ENCODE measurements around the gene TIMP2.
"Not testable (repeated sequence)": the region's sequence is repeated elsewhere in the genome, so short reads cannot be mapped to it uniquely, and the experiment has no call there.

The TIMP2 gene

GRCh38 chr17:78954684-78955083 is 29.5 kb upstream of the TIMP2 start:
- DNase-seq, result no peak

DNA sequence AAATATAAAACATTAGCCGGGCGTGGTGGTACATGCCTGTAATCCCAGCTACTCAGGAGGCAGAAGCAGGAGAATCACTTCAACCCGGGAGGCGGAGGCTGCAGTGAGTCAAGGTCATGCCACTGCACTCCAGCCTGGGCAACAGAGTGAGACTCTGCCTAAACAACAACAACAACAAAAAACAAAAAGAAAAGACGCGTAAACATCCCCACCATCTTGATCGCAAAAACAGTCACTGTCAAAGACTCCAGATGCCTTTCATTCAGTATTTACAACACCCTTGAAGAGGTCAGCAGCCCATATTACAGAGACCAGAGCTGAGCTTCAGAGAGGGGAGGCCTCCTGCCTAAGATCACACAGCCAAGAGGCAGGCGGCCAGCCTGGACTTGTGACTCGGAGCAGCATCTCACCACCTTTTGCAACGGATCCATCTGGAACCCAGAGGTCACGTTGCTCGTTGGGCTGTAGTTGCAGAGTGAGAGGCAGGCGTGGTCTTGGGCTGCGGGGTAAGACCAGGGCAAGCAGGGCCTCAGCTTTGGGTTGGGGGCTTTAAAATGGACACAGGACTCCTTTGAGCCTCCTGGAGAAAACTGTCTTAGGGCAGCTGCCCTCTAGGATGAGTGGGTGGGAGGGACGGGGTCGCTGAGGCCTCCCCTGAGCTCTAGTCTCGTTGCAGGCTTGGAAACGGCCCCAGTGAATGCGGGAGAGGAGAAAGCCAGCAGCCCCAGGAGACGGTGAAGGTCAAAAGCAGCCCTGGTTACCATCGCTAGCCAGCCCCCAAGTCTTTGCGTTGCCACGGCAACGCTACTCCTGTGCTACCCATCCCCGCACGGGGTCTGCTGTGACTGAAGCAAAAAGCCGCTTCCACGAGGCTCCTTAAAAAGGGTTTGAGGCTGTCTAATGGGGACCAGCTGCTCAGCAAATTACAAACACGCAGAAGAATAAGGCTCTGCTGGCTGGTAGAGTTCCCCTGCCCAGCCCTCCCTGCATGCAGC is 28.5 kb upstream of the TIMP2 start:
- no peak for DNase-seq

DNA sequence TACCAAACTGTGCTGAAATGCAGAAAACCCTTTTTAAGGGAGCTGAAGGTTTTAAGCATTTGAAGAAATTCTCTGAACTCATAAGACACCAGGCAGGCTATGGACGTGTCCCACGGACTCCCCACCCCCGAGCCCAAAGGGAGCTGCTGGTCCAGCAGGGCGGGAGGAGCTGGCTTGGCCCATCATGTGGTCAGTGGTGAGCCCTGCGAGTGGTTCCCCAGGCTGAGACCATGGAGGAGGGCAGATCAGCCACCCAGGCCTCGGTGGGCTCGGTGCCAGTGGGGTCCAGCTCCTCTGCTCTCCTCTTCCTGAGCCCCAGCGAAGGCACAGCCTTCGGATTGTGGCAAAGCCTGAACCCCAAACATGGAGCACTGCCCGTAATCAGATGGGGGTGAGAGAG is 27.5 kb upstream of the TIMP2 start:
- no peak for DNase-seq

- DNase-seq, result no peak
Measured at GRCh38 chr17:78951967-78952551, 26.9 kb upstream of the TIMP2 start.

- no peak for DNase-seq
Measured at GRCh38 chr17:78950870-78951269, 25.7 kb upstream of the TIMP2 start.

DNA sequence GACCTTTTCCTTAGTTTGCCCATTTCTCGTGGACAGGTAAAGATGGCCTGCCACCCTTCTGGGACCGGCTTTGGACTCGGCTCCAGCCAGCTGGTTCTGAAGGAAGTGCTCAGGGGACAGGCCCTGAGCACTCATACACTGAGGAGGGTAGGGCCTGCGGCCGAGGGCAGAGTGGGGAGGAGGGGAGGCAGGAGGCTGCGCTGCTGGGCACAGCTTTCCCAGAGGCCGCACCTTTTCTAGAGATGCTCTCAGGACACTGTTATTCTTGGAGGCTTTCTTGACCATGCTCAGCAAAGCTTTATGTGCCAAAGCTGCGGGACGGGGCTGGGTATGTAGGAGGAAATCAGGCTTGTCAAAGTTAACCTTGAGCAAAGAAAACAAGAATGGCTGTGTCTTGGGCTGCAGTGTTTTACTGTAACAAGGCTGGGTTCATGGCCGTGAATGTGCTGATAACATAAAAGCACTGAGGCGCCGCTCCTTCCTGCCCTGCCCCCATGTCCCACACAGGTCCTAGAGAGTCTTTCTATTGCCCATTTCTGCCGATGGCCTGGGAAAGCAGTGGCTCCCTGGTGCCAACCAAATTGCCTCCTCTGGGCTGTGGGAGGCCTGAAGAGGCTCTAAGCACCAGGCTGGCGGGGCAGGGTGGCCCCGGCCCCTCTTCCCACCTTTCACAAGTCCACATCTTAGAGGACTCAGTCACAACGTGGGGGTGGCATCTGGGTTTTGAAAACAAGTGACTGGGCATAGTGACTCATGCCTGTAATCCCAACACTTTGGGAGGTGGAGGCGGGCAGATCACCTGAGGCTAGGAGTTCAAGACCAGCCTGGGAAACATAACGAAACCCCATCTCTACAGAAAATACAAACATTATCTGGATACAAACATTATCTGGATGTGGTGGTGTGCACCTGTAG is 22.3 kb upstream of the TIMP2 start:
- no peak for DNase-seq

- DNase-seq, result no peak
Measured at GRCh38 chr17:78946631-78947030, 21.4 kb upstream of the TIMP2 start.

- no peak for DNase-seq
Measured at GRCh38 chr17:78946131-78946530, 20.9 kb upstream of the TIMP2 start.

DNA sequence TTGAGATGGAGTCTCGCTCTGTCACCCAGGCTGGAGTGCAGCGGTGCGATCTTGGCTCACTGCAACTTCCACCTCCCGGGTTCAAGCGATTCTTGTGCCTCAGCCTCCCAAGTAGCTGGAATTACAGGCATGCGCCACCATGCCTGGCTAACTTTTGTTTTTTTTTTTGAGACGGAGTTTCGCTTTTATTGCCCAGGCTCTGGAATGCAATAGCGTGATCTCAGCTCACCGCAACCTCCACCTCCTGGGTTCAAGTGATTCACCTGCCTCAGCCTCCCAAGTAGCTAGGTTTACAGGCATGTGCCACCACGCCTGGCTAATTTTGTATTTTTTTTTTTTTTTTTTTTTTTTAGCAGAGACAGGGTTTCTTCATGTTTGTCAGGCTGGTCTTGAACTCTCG is 20.3 kb upstream of the TIMP2 start:
- DNase-seq, result not testable (repeated sequence)

DNA sequence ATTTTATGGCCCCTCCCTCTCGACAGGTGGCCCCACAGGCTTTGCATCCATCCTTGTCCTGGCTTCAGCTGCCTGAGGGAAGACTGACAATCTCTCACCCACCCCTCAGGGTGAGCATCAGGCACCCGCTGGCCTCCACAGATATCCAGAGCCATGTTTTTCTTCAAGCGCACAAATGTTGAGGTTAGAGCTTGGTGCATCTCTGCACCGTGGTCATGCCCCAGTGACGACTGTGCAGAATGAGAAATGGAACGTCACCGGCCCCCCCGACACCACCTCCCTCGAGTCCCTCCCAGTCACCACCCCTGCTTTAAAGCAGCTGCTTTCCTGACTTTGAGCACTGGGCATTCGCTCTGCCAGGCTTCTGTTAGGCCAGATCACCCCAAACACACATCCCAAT is 19.8 kb upstream of the TIMP2 start:
- DNase-seq, result no peak

DNA sequence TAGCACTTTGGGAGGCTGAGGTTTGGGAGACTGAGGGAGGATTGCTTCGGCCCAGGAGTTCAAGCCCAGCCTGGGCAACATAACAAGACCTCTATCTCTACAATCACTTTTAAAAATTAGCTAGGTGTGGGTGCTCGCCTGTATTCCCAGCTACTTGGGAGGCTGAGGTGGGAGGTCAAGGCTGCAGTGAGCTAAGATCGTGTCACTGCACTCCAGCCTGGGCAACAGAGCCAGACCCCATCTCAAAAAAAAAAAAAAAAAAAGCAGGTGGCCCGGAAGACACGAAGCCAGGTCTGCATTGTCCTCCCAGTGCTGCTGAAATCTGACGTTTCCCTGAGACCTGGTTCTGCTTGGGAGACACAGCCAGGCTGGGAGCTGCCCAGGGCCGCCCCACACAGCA is 18.8 kb upstream of the TIMP2 start:
- no peak for DNase-seq

DNA sequence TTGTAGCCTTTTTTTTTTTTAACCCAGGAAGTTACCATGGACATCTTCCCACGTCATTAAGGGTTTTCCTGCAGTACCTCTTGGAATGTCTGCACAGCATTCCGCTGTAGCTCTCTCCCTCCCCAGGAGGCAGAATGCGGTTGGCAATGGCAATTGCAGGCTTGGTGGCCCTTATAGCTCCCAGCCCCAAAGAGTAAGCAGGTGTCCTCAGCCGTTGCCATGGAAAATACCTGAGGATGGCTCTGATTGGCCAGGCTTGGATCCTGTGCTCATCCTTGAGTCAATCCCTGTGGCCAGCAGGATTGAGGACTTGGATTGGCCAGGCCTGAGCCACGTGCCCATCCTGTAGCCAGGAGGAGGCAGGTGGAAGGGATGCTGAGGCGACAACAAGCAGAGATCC is 15.5 kb upstream of the TIMP2 start:
- no peak for DNase-seq

- DNase-seq, result no peak
Measured at GRCh38 chr17:78940258-78940657, 15.1 kb upstream of the TIMP2 start.

- DNase-seq, result no peak
Measured at GRCh38 chr17:78939615-78940014, 14.4 kb upstream of the TIMP2 start.

DNA sequence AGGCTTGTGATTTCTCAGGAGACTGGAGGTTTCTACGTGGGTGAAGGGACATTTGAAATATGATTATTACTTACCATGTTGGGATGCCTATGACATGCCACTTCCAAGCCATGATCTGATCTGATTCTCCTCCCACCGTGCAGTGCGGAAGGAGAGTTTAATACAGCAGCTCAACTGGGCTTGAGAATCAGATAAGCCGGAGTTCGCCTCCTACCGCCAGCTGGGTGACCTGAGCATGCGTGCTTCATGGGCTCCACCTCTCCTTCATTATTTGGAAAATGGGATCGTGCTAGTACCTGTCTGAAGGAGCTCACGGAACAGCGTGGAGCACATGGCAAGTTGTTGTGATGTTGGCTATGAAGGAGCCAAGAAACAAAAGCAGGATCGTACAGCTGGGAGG is 12.4 kb upstream of the TIMP2 start:
- DNase-seq, result no peak

DNA sequence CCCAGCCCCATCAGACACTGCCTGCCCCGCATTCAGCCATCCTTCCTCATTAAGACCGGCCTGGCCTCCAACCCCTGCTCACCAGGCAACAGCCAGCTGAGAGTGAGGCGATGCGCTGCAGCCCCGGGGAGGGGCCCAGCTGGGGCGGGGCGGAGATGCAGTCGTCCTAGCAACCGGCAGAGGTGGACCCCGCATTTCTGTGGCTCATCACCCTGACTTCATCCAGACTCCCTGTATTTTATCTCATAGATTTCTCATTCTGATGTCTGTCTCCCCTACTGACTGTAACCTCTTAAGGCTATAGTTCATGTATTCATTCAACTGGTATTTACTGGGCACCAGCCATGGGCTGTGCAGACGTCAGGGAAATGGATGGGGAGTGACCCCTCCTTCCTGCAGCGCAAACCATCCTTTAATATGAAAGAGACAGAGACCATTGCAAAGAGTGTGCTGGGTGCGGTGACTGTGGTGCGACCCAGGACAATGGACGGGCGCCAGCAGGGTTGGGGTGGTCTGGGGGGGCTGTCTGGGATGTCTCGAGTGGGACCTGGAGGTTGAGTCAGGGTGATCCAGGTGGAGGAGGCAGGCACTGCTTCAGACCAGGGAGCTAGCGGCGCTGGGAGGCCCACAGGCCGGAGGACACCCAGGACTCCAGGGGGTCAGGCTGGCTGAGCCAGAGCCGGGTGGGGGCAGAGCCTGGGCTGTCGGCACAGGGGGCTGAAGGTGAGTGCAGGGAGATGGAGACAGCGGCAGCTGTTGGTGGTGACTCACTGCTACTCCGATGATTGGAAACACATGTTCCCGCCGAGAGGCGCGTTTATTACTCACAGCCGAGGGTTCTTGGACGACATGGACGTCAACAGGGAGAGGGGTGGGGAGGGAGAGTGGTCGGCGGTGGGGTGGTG is 10.5 kb upstream of the TIMP2 start:
- DNase-seq, result peak; percentile 81

- no peak for DNase-seq
Measured at GRCh38 chr17:78934681-78935418, 9.7 kb upstream of the TIMP2 start.

DNA sequence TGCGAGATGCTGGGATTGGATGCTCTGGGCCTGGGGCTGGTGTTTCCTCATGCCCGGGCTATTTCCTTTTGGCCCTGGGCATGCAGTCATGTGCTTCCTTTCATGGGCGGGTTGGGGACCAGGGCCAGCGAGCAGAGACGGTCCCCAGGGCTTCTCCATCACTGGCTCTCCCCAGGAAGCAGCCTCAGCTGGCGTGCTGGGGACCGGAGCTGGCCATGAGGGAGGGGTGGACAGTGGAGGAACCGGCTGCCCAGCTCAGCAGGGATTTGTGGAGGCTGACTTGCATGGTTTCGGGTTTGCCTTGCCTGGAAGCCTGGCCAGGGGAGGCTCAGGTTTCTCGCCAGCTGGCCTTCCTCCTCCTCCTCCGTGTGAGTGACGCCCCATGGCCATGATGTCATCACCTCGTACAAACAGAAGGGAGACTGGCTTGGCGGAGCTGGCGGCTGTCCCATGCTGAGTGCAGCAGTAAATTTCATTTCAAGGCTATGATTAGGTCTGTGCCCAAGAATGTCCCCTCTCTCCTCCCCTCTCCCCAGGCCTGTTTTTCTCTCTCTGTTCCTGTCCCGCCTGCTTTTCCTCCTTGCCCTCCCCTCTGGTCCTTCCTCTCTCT is 8.9 kb upstream of the TIMP2 start:
- DNase-seq, result peak; percentile 76

DNA sequence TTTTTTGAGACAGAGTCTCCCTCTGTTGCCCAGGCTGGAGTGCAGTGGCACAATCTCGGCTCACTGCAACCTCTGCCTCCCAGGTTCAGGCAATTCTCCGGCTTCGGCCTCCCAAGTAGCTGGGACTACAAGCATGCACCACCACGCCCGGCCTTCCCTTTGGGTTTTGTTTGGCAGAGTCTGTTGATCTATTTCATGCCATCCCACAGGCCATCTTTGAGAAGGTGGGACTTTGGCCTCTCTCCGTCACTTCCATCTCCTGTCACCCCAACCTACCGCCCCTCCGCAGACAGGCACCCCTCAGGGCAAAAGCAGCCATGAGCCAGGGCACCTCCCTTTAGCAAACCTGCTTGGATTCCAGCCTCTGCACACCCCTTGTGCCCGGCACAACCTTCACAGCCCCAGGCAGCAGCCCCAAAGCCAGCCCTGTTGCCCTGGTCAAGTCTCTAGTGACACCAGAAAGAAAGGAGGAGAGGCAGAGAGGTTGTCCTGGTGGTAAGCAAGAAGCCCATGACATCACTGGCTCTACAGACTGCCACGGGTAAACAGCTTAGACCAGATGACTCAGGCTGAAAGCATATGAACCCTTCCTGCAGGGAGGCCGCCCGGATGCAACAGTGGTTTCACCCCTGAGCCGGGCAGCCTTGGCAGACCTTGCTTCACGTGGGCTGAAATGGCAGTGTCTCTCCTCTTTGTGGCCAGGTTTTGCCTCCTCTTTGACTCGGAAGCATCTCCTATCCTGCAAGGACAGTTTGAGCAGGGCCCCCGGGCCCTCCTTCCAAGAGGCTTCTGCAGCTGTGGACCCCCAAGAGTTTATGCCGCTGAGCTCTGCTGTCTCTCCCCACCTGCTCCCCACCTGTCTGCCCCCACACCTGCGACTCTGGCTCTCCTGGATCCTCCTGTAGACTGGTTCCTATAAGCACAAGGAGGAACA is 8.1 kb upstream of the TIMP2 start:
- no peak for DNase-seq

Measured in NCI-H1694 (cell line).